Liver (tissue), 3 donors: Measurements from ENCODE around the gene CDRT4.

Experiments
- TAF1 ChIP-seq: conservative IDR thresholded peaks from 2 replicates; pipeline ENCODE4 v1.6.1; 2016; ENCODE audit warnings: antibody characterized with exemption, mild to moderate bottlenecking
- TF ChIP-seq, protein P1 (sequence below): fragments of 150-350 bp; IDR thresholded peaks from 2 replicates; pipeline ENCODE4 v1.5.1; 2017; ENCODE audit warnings: improper control_type of control experiment, low read depth, low read length; ENCODE audit not compliant: missing input control
- donor health status: healthy.
- donor health status: healthy.

DNA sequence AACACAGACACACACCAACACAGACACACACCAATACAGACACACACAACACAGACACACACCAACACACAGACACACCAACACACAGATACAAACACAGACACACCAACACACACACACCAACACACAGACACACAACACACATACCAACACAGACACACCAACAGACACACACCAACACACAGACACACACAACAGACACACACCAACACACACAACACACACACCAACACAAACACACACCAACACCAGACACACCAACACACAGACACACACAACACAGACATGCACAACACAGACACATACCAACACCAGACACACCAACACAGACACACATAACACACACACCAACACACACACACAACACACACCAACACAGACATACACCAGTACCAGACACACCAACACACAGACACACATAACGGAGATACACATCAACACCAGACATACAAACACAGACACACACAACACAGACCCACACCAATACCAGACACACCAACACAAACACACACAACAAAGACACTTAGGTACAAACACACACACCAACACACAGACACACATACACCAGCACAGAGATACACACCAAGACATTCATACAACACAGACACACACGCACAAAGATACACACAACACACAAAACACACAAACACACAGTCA lies 2.2 kb downstream of the CDRT4 start:
- TF ChIP-seq, protein P1, sequence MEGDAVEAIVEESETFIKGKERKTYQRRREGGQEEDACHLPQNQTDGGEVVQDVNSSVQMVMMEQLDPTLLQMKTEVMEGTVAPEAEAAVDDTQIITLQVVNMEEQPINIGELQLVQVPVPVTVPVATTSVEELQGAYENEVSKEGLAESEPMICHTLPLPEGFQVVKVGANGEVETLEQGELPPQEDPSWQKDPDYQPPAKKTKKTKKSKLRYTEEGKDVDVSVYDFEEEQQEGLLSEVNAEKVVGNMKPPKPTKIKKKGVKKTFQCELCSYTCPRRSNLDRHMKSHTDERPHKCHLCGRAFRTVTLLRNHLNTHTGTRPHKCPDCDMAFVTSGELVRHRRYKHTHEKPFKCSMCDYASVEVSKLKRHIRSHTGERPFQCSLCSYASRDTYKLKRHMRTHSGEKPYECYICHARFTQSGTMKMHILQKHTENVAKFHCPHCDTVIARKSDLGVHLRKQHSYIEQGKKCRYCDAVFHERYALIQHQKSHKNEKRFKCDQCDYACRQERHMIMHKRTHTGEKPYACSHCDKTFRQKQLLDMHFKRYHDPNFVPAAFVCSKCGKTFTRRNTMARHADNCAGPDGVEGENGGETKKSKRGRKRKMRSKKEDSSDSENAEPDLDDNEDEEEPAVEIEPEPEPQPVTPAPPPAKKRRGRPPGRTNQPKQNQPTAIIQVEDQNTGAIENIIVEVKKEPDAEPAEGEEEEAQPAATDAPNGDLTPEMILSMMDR: no peak
- TF ChIP-seq TAF1: no peak
